T47D (cell line): Measurements from ENCODE around the gene SIGLEC11.
A peak's percentile ranks its signal among the peaks of the same experiment; 100 is the strongest.
"Not testable (repeated sequence)": the region's sequence is repeated elsewhere in the genome, so short reads cannot be mapped to it uniquely, and the experiment has no call there.

ENCODE experiments used
- DNase-seq, 2 experiments: peaks; one replicate each; pipeline versions ENCODE4 v3.0.0 to v3.0.0-alpha.2; 2011 to 2012; ENCODE audit warnings: low read depth in 1 of 2, low spot score in 1 of 2
- JUND ChIP-seq: IDR thresholded peaks from 2 replicates; pipeline ENCODE4 v1.6.1; 2012; ENCODE audit warnings: low read depth
- in situ Hi-C: cut with HindIII; loops from 2 replicates; pipeline ENCODE4 v1.10.0; 2016; ENCODE audit warnings: low sequenced_read_pairs, low pct_unique_long_range_greater_than_20kb

SIGLEC11 gene, protein sequence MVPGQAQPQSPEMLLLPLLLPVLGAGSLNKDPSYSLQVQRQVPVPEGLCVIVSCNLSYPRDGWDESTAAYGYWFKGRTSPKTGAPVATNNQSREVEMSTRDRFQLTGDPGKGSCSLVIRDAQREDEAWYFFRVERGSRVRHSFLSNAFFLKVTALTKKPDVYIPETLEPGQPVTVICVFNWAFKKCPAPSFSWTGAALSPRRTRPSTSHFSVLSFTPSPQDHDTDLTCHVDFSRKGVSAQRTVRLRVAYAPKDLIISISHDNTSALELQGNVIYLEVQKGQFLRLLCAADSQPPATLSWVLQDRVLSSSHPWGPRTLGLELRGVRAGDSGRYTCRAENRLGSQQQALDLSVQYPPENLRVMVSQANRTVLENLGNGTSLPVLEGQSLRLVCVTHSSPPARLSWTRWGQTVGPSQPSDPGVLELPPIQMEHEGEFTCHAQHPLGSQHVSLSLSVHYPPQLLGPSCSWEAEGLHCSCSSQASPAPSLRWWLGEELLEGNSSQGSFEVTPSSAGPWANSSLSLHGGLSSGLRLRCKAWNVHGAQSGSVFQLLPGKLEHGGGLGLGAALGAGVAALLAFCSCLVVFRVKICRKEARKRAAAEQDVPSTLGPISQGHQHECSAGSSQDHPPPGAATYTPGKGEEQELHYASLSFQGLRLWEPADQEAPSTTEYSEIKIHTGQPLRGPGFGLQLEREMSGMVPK

GRCh38 chr19:49960980-49961379 is at the start of gene SIGLEC11:
Gene SIGLEC11, minus strand, starts transcription at chr19:49961172. Its CDS starts 91 bp downstream, at chr19:49961081.
- in situ Hi-C loops, DNase-seq: not testable (repeated sequence)

GRCh38 chr19:50008532-50008931 is 47.6 kb upstream of the SIGLEC11 start:
- in situ Hi-C loops, result no loop called here
- DNase-seq, result peak; percentile 24
- TF ChIP-seq JUND, result no peak

GRCh38 chr19:50007947-50008346 is 47.0 kb upstream of the SIGLEC11 start:
- no peak for DNase-seq
- in situ Hi-C loops, result no loop called here
- TF ChIP-seq JUND, result no peak

GRCh38 chr19:50007170-50007569 is 46.2 kb upstream of the SIGLEC11 start:
- DNase-seq, result no peak
- TF ChIP-seq JUND, result no peak
- in situ Hi-C loops, result no loop called here

GRCh38 chr19:50005428-50005827 is 44.5 kb upstream of the SIGLEC11 start:
- DNase-seq, result no peak
- in situ Hi-C loops, result no loop called here
- no peak for TF ChIP-seq JUND

- in situ Hi-C loops, result no loop called here
- DNase-seq, result no peak
- TF ChIP-seq JUND, result no peak
Measured at GRCh38 chr19:50003810-50004419, 42.9 kb upstream of the SIGLEC11 start.

GRCh38 chr19:50003254-50003788 is 42.3 kb upstream of the SIGLEC11 start:
- in situ Hi-C loops, result no loop called here
- no peak for TF ChIP-seq JUND

GRCh38 chr19:50002386-50002960 is 41.5 kb upstream of the SIGLEC11 start:
- in situ Hi-C loops, result no loop called here
- TF ChIP-seq JUND, result no peak
- DNase-seq, result no peak

More at GRCh38 chr19:50003254-50003788, 42.3 kb upstream of the SIGLEC11 start:
- DNase-seq, result no peak

GRCh38 chr19:50001775-50002174 is 40.8 kb upstream of the SIGLEC11 start:
- TF ChIP-seq JUND, result no peak
- in situ Hi-C loops, result no loop called here
- DNase-seq, result no peak

DNA sequence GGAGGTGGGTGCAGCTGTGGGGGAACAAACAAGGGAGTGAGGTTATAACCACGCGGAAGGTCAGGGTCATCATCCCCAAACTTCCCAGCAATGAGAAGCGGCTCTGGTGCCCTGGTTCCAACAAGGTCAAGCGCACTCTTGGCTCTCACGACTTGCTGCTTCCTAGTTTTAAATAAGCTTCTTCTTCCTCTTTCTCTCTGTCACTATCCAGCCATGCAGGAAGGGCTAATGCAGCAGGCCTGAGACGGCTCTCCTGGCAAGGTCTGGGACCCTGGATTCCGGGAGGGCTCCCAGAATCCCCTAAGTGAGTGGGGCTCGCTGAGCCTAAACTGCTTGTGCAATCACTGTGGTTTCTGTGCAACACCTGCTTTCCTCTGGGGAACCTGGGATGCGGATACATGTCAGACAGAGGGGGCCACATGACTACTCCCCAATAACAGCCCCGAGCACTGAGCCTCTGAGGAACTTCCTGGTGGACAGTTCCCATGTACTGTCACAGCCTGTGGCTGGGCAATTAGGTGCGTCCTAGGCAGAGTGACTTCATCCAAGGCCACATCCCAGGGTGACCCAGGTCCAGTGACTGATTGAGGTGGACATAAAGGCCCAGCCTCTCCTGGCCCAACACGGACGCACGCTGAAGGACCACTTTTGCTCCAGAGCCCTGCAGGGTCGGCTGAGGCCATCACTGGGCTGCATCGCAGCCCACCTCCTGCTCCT is 40.0 kb upstream of the SIGLEC11 start:
- TF ChIP-seq JUND, result no peak
- DNase-seq, result no peak
- in situ Hi-C loops, result no loop called here

DNA sequence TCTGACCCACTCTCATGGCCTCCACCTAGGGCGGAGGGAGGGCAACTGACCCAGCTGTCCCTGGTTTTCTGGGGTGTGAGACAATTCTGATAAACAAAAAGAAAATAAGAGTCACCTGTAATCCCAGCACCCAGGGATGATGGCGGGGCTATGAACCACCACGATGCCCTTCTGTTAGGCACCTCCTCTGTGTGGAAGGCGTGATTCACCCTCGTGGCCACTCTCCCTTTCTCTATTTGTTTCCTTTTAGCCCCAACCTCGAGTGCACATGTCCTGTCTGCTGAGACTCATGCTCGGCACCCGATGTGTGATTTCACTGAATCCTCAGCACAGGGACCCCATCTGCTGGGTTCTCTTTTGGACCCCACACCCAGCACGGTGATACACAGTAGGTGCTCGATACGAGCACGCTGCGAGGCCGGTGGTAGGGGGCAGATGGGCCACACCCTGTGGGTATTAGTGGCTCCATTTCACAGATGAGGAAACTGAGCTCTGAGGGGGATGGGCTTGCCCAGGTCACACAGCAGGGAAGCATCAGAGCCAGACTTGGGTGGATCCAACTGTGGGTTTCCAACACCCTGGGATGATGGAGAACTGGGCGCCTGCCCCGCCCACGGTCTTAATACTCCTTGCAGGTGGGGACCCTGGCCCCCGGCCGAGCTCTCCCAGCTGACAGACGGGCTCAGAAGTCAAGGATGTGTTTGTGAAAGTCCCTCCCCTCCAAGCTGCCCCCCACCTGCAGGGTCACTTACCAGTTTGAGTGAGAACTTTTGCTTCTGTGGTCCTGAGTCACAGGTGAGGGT is 39.3 kb upstream of the SIGLEC11 start:
- DNase-seq, result no peak
- in situ Hi-C loops, result no loop called here
- TF ChIP-seq JUND, result no peak
